CD4-positive, alpha-beta T cell treated with Interferon gamma for 1 hour (primary cell): Measurements from ENCODE around the gene CLTB.

Experiments used
- DNase-seq: peaks from one replicate; pipeline ENCODE4 v3.0.0-alpha.2; 2020

Gene CLTB

DNA sequence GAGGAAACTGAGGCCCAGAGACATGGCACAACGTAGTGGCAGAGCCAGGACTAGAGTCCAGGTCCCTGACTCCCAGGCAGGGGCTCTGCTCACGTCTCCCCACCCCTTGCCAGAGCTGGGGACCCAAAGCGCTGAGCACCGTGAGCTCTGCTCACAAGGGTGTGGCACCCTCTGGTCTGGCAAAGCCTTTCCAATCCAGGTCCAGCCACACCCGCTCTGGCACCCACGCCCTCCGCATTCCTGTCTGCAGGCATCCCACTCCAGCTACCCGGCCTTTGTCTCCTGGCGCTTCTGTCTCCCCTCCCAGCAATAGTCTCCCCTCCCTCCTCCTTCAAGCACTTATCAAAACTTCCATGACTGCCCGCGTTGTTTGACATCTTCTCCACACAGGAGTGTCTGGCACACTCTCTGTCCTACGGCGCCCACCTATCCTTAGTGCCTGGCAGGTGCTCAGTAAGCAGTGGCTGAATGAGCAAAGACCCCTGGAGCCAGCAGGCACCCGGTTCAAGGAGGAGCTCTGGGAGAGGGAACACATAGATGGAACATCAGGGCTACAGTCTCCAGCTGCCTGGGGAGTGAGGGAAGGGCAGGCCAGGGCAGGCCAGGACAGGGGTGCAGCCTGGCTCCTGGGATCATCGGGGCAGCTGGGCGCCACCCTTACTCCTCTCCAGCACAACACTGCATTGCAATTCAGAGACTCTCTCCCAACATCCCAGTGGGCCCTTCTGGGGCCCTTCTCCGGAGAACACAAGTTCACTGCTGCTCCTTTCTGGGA, 15.8 kb downstream of the CLTB start:
- DNase-seq: no peak

GRCh38 chr5:176397736-176398420, 18.5 kb downstream of the CLTB start:
- DNase-seq: no peak

DNA sequence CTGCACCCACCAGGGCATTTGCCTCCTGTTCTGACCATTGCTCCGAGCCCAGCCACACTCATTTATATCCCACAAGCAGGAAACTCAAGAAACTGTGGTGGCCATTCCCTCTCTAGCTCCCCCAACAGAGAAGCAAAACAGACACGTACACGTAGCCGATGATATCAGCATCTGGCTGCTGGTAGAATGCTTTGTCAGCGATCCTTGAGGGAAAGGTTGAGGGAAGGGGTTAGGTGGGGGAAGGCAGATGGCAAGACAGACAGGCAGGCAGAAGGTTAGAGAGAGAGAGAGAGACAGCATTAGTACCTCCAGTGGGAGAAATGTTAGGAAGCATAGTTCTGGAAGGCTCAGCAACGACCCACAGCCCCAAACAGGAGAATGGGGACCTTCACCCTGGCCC, 20.0 kb downstream of the CLTB start:
- no peak for DNase-seq

- DNase-seq: no peak
Observed at GRCh38 chr5:176394881-176395675, 21.3 kb downstream of the CLTB start.

DNA sequence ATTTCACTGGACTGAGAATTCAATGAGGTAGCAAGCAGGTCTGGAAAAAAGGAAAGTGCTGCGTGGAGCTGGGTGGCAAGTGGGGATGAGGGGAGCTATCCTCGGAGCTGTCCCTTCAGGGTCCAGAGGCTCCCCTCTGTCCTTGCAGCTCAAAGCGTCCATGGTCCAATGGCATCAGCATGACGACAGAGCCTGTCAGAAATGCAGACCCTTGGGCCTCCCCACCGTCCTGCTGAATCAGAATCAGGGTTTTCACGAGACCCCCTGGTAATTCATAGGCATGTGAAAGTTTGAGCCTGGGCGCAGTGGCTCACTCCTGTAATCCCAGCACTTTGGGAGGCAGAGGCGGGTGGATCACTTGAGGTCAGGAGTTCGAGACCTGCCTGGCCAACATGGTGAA, 22.2 kb downstream of the CLTB start:
- DNase-seq: no peak

GRCh38 chr5:176392526-176392925, 23.8 kb downstream of the CLTB start:
- DNase-seq: no peak

GRCh38 chr5:176391999-176392398, 24.3 kb downstream of the CLTB start:
- DNase-seq: no peak

- DNase-seq: no peak
Observed at GRCh38 chr5:176391479-176391878, 24.9 kb downstream of the CLTB start.

GRCh38 chr5:176389135-176390123, 26.9 kb downstream of the CLTB start:
- no peak for DNase-seq

GRCh38 chr5:176388444-176389134, 27.8 kb downstream of the CLTB start, which contains the start of the genes HIGD2A and NOP16:
Gene HIGD2A, plus strand, starts transcription at chr5:176388751. Its CDS starts 69 bp downstream, at chr5:176388820.
Gene NOP16, minus strand, starts transcription at chr5:176388598. Its CDS starts 59 bp downstream, at chr5:176388539.
- DNase-seq: peak; percentile 98

- no peak for DNase-seq
Observed at GRCh38 chr5:176388003-176388443, 28.3 kb downstream of the CLTB start.

DNA sequence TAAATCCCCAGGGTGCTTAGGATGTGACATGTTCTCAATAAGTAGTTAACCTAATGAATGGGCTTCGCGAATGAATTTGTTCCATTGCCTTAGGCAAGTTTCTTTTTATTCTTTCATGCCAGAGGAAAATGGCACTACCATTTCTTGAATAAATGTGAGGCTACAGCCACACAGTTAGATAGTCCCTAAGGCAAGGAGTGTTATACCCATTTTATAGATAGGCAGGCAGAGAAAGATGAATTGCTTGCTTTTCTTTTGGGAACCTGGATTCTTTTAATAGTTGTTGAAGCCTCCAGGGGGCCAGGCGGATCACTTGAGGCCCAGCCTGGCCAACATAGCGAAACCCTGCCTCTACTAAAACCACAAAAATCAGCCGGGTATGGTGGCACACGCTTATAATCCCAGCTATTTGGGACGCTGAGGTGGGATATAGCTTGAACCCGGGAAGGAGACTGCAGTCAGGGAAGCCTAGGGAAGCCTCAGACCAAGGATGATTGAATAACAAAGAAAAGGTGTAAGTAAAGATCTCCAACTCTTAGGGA, 28.9 kb downstream of the CLTB start:
- DNase-seq: no peak

GRCh38 chr5:176386491-176386890, 29.8 kb downstream of the CLTB start:
- no peak for DNase-seq

DNA sequence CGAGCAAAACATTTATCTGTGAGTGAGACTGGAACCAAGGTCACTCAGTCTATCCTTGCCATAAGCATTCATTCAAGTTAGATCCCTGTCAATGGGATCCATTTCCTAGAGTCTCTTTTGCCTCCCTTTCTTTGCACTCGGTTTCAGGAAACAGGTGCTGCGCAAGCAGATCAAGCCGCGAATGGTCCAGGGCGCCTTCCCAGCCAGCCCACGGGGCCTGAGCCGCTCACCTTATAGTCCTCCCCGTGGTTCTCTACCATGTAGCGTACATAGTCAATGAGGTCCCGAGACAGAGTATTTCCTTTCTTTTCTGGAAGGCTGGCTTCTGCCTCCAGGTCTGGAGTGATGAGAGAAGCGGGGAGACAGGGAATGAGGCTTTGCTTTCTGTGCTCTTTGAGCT, 31.3 kb downstream of the CLTB start:
- no peak for DNase-seq

- DNase-seq: no peak
Observed at GRCh38 chr5:176384366-176384930, 31.9 kb downstream of the CLTB start.

GRCh38 chr5:176383961-176384360, 32.4 kb downstream of the CLTB start:
- DNase-seq: no peak

GRCh38 chr5:176383248-176383905, 33.0 kb downstream of the CLTB start:
- DNase-seq: no peak

DNA sequence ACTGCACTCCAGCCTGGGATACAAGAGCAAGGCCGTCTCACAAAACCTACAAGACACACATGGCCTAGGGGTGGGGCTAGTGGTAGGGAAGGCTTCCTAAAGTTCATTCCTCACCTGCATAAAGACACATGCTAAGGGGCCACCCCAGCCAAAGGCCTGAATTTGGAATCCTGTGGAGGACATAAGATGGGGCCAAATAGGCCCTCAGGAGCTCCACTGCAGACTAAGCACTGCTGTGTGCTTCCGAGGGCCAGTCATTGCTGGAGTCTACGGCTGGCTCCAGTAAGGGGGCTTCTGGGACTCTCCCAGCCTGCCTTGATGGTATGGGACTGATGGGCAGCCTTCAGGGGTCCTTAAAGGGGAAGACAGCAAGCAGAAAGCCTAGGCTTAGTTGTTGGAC, 33.6 kb downstream of the CLTB start:
- no peak for DNase-seq

DNA sequence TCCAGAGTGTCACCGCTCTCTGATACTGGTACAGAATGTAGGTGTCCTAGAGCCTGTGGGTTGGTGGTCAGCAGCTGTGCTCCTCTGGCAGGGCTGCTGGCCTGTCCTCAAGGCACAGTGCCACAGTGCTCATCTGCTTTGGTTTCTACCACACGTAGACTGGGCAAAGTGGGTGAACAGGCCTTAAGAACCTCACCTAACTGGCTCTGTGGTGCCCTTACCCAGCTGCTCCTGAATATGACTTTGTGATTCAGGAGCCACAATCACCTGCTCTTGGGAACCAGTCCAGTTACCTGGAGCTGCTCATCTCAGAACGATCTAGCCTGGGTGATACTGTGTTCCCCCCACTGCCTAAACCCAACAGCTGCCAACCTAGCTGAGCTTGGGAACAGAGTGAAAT, 34.4 kb downstream of the CLTB start:
- no peak for DNase-seq

- no peak for DNase-seq
Observed at GRCh38 chr5:176381423-176381822, 34.9 kb downstream of the CLTB start.
